HG02943 (cell line): ENCODE measurements around the gene RCOR1.
"Not testable (repeated sequence)": the region's sequence is repeated elsewhere in the genome, so short reads cannot be mapped to it uniquely, and the experiment has no call there.

Source experiments
- ATAC-seq: cut with Tn5 transposase; IDR thresholded peaks from one replicate; pipeline ENCODE4 v1.9.1; 2021; ENCODE audit warnings: mild to moderate bottlenecking, low read depth, moderate library complexity; ENCODE audit not compliant: unreplicated experiment

RCOR1 gene

GRCh38 chr14:102570334-102570995, 22.0 kb upstream of the RCOR1 start:
- ATAC-seq = no peak

DNA sequence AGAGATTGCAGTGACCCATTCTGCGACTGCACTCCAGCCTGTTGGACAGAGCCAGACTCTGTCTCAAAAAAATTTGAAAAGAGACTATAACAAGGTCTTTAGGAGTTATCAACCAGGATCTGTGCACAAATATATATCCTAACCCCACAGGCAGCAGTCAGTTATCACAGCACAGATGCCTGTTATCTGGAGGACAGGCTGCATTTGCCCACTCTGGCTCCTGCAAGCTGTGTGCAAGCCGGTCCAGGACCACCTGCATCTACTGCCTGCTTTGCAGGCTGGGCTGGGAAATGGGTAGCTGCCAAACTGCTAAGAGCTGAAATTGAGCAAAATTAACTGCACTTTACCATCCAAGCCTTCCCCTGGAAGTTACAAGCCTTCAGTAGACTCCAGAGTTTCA, 21.4 kb upstream of the RCOR1 start:
- no peak for ATAC-seq

GRCh38 chr14:102571478-102572042, 20.9 kb upstream of the RCOR1 start:
- no peak for ATAC-seq

DNA sequence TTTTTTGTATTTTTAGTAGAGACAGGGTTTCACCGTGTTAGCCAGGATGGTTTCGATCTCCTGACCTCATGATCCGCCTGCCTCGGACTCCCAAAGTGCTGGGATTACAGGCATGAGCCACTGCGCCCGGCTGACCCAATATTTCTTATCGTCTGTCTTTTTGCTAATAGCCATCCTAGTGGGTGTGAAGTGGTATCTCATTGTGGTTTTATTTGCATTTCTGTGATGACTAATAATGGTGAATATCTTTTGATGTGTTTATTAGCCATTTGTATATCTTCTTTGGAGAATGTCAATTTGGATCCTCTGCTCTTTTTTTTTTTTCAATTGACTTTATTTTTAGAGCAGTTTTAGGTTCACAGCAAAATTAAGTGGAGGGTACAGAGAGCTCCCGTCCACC, 19.3 kb upstream of the RCOR1 start:
- ATAC-seq = not testable (repeated sequence)

- ATAC-seq = no peak
Measured at GRCh38 chr14:102573591-102574046, 18.8 kb upstream of the RCOR1 start.

- ATAC-seq = no peak
Measured at GRCh38 chr14:102574281-102575159, 17.9 kb upstream of the RCOR1 start.

GRCh38 chr14:102575160-102575845, 17.1 kb upstream of the RCOR1 start:
- ATAC-seq = no peak

DNA sequence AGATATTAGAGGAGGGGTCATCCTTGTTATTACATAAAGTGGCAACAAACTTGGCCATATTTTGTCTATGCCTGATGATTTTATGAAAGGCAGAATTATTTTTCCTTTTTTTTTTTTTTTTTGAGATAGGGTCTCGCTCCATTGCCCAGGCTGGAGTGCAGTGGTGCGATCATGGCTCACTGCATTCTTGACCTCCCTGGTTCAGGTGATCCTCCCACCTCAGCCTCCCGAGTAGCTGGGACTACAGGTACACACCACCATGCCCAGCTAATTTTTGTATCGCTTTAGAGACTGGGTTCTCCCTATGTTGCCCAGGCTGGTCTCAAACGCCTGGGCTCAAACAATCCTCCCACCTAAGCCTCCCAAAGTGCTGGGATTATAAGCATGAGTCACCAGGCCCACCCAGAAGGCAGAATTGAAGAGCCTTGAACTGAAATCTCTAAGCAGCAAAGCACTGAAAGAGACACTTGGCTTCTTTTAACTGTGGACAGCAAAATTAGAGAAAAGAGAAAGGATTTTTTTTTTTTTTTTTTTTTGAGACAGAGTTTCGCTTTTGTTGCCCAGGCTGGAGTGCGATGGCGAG, 16.5 kb upstream of the RCOR1 start:
- not testable (repeated sequence) for ATAC-seq

DNA sequence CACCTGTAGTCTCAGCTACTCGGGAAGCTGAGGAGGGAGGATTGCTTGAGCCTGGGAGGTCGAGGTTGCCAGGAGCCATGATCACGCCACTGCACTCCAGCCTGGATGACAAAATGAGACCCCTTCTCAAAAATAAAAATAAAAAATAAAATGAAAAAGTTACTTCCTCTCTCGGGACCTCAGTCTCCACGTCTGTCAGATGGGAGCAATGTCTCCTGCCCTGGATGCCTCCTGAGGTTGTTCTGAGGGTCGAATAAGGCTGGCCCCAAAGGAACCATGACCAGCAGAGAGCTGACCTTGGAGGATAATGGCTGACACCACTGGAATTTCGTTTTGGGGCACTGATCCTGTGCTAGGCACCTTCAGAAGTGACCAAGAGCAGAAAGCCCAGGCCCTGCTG, 13.6 kb upstream of the RCOR1 start:
- ATAC-seq = no peak

- ATAC-seq = no peak
Measured at GRCh38 chr14:102579696-102580549, 12.5 kb upstream of the RCOR1 start.

DNA sequence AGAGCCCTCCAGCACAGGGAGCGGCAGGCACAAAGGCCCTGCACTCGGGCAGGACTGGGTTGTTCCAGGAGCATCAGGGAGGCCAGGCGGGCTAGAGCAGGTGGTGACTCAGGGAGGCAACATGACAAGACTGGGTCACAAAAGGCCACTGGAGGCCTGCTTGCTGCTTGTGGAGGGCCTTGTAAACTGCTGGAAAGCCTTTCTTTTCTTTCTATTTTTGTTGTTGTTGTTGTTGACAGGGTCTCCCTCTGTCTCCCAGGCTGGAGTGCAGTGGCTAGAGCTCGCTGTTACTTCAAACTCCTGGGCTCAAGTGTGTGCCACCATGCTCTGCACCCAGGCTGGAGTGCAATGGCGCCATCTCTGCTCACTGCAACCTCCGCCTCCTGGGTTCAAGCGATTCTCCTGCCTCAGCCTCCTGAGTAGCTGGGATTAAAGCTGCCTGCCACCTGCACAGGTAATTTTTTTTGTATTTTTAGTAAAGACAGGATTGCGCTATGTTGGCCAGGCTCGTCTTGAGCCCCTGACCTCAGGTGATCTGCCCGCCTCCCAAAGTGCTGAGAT, 11.8 kb upstream of the RCOR1 start:
- no peak for ATAC-seq

DNA sequence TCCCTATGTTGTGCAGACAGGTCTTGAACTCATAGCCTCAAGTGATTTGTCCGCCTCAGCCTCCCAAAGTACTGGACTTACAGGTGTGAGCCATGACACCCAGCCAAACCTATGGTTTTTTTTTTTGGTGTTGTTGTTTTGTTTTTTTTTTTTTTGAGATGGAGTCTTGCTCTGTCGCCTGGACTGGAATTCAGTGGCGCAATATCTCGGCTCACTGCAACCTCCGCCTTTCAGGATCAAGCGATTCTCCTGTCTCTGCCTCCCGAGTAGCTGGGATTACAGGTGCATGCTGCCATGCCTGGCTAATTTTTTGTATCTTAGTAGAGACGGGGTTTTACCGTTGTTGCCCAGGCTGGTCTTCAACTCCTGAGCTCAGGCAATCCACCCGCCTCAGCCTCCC, 11.3 kb upstream of the RCOR1 start:
- ATAC-seq = no peak

DNA sequence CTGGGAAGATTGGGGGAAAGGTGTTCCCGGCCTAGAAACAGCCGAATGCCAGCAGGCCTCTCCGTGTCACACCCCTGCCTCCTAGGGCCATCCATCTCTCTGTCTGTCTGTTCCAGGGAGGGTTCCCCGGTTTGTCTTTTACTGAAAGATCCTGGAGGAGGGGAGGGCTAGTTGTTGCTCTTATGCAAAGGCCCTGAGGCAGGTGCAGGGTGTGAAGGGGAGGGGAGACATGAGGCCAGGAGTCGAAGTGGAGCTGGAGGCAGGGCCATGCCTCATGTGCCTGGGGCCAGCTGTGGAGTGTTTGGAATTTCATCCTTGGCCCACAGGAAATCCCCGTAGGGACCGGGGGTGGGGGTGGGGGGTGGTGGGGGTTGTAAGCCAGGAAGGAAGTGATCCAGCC, 8.7 kb upstream of the RCOR1 start:
- ATAC-seq = no peak

DNA sequence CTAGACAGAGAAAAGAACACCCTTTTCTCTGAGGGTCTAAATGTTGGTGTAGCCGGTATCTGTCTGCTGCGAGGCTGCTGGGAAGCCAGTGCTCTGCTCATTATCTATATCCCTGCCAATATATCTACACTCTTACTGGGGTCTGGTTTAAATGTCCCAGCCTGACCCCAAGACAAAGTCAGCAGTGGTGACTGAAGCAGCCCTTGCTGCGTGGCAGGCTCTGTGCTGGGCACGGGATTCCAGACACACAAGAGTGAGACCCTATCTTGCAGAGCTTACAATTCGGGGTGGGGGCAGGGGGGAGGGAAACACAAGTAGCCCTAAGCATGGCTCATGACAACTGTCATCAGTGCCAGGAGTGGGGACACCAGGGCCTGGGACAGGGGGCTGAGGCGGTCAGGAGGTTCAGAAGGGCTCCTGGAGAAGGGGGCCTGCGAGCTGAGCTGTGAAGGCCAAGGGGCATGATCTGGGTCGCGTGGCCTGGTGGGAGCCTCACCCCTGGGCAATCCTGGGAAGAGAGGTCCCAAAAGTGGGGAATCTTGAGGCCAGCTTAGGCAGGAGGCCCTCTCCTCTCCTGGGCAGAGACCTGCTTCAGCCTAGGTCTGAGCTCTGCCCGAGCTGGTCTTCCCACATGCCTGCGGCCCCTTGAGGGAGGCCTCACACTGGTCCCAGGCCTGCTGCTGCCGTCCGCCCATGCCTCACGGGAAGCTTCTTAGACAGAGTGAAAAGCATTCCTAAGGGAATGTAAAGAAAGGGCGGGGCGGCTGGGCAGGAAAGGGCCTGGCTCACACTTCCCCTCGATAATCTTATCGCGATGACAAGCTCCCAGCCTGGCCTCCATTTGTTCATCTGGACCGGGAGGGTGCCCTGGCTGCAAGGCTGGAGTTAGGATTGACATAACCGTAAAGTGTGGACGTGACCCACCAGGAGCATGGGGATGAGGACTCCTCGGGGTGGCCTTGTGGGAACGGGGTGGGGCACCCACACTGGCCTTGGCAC, 7.3 kb upstream of the RCOR1 start:
- ATAC-seq = no peak

DNA sequence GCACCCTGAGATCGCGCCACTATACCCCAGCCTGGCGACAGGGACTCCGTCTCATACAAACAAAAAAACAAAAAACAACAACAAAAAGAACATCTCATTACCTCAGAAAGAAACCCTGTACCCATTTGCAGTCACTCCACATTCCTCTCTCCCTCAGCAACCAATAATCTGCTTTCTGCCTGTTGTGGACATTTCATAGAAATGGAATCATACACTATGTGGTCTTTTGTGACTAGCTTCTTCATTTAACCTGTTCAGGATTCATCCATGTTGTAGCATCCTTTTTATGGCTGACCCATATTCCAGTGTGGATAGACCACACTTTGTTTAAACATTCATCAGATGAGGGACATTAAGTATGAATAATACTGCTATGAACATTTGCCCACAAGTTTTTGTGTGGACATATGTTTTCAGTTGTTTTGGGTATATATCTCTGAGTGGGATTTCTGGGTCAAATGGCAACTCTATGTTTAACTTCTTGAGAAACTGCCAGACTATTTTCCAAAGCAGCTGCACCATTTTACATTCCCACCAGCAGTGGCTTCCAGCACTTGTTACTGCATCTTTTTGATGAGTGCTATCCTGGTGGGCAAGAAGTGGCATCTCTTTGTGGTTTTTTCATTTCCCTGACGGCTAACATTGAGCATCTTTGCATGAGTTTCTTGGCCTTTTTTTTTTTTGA, 5.9 kb upstream of the RCOR1 start:
- ATAC-seq = no peak

- ATAC-seq = no peak
Measured at GRCh38 chr14:102588821-102589220, 3.6 kb upstream of the RCOR1 start.

DNA sequence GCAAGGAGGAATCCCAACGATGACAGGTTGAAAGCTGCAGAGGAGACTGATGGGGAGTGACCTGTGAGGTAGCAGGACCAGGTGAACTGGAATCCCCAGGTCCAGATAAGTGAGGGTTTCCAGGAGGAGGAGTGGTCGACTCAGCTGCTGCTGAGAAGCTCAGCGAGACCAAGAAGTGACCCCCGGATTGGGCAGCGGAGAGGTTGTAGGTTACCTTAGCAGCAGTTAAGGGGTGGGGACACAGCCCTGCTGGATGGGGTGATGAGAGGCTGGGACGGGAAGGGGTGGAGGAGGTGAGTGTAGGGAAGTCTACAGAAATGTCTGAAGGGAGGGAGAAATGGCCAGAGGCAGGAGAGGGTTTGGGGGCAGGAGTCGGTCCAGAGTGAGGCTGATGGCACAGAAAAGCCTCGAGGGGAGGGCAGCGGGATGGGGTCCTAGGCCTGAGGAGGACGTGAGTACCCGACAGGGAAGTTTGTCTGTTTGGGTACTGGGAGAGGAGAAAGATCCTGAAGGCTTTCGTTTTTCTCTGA, 2.6 kb upstream of the RCOR1 start:
- no peak for ATAC-seq
